Right lobe of liver (tissue), 6 donors: ENCODE measurements around the gene SH3TC1. TPM values are rescaled to one million over a fixed set of nuclear protein-coding genes. Genes with fewer than 3 reads are reported as not detected.

Source experiments
- ATAC-seq, 4 donors: fragments of 200-7000 bp; cut with Tn5 transposase; one replicate each; pipeline ENCODE4 v1.9.1; 2020; ENCODE audit warnings: mild to moderate bottlenecking in 4 of 4, moderate library complexity in 4 of 4
- DNase-seq, 3 donors: peaks; one replicate each; pipeline ENCODE4 v3.0.0-alpha.2; 2020
- H3K27ac ChIP-seq, 3 donors: fragments of 200-600 bp; one replicate each; pipeline ENCODE4 v1.8.0; 2022
- H3K27me3 ChIP-seq, 2 donors: fragments of 200-600 bp; one replicate each; pipeline ENCODE4 v1.8.0; 2022
- H3K36me3 ChIP-seq, 4 donors: fragments of 200-600 bp; sonication (generic) in 1 of 4; one replicate each; pipeline versions ENCODE4 v1.5.1 to v1.8.0; 2017 to 2022; ENCODE audit warnings: control low read depth in 1 of 4
- H3K4me1 ChIP-seq, 4 donors: fragments of 200-600 bp; sonication (generic) in 1 of 4; one replicate each; pipeline versions ENCODE4 v1.5.1 to v1.8.0; 2017 to 2022; ENCODE audit warnings: control low read depth in 1 of 4
- H3K4me3 ChIP-seq, 3 donors: fragments of 200-600 bp; one replicate each; pipeline ENCODE4 v1.8.0; 2022
- H3K9me3 ChIP-seq, 4 donors: fragments of 200-600 bp; sonication (generic) in 1 of 4; one replicate each; pipeline versions ENCODE4 v1.5.1 to v1.8.0; 2017 to 2022; ENCODE audit warnings: control low read depth in 1 of 4
- CTCF ChIP-seq, 4 donors: fragments of 200-600 bp in 3 of 4; fragments of 450-650 bp in 1 of 4; IDR thresholded peaks; one replicate each; pipeline versions ENCODE4 v1.5.1 to v1.8.0; 2016 to 2022; ENCODE audit warnings: antibody characterized with exemption in 4 of 4, mild to moderate bottlenecking in 2 of 4
- POLR2A ChIP-seq: fragments of 450-650 bp; IDR thresholded peaks from one replicate; pipeline ENCODE4 v1.6.1; 2017; ENCODE audit warnings: antibody characterized with exemption, mild to moderate bottlenecking
- WGBS: methylation state at CpG from one replicate; pipeline ENCODE4 v1.1.6; 2018; ENCODE audit warnings: low coverage, low lambda C conversion rate; ENCODE audit not compliant: insufficient coverage; ENCODE audit errors: missing lambda C conversion rate; 5-methylcytosine and 5-hydroxymethylcytosine counted together
- intact Hi-C, 2 donors: fragments of 100-400 bp; cut with DNase I; formaldehyde crosslinking; loops; one replicate each; pipeline versions ENCODE4 v1.11.2 to v1.14.1; 2022
- total RNA-seq, 6 experiments: library from RNA; depleted of rRNA in 2 of 6; stranded (reverse); fragments of >200 nt in 2 of 6; fragmentation: NEBNext Ultra II Directional in 3 of 6; extraction: Animal tissue kit (Norgen Biotek cat#: 25700) in 3 of 6; gene quantifications; one replicate each; pipeline versions ENCODE4 v1.1.0 to v1.2.4, GENCODE V29; 2016 to 2023
- donor health status: DM: no; HTN: yes; CAD: no.
- donor health status: DM: no; HTN: no; CAD: no.
- donor health status: DM: no; HTN: no; CAD: no.
- donor health status: DM: no; HTN: yes; CAD: no.
- donor health status: DM: no; HTN: yes; CAD: no.

SH3TC1 gene
- total RNA-seq, 6 experiments from 2014 or later, result 13.2 to 48.0 (median 24.9) TPM

GRCh38 chr4:8179074-8179473 lies 20.0 kb upstream of the SH3TC1 start:
- Histone ChIP-seq H3K27ac (no peak overlapping the region), H3K4me3 (no peak overlapping the region), H3K27me3 (no peaks in the 10 kb centered on the region), H3K9me3 (no peaks in the 10 kb centered on the region), H3K36me3 (no peaks in the 10 kb centered on the region), H3K4me1 (peaks cover 0 to 15% (median 0%) of the 10 kb centered on the region in 4 donors)
- no peak for TF ChIP-seq CTCF (IDR thresholded peaks at IDR 0.05)
- no peak for TF ChIP-seq POLR2A
- DNase-seq (no peak), ATAC-seq (no peak)
- intact Hi-C loops, result loop anchor here in 1 of 2 donors (10.0 kb wide), 1 partner anchor 226 kb away; no protein-coding TSS in a partner anchor
- WGBS, result 75% methylated on average over 2 of the region's 10 CpGs

- TF ChIP-seq POLR2A, result no peak
- TF ChIP-seq CTCF (IDR thresholded peaks at IDR 0.05), result no peak
- no CpG with 5 or more reads among the region's 9 CpGs for WGBS
- Histone ChIP-seq H3K9me3 (no peaks in the 10 kb centered on the region), H3K4me3 (no peak overlapping the region), H3K27ac (no peak overlapping the region), H3K27me3 (no peaks in the 10 kb centered on the region), H3K4me1 (peaks cover 0 to 15% (median 0%) of the 10 kb centered on the region in 4 donors), H3K36me3 (no peaks in the 10 kb centered on the region)
- intact Hi-C loops, result loop anchor here in 1 of 2 donors (10.0 kb wide), 1 partner anchor 225 kb away; no protein-coding TSS in a partner anchor
- no peak for DNase-seq
- no peak for ATAC-seq
Measured at GRCh38 chr4:8179771-8180170, 19.3 kb upstream of the SH3TC1 start.

GRCh38 chr4:8180310-8181093 lies 18.6 kb upstream of the SH3TC1 start:
- Histone ChIP-seq H3K9me3 (no peaks in the 10 kb centered on the region), H3K4me1 (peaks cover 0 to 15% (median 0%) of the 10 kb centered on the region in 4 donors), H3K4me3 (no peak overlapping the region), H3K27ac (no peak overlapping the region), H3K27me3 (no peaks in the 10 kb centered on the region), H3K36me3 (no peaks in the 10 kb centered on the region)
- intact Hi-C loops, result no loop called here
- no peak for ATAC-seq
- TF ChIP-seq POLR2A (no peak), CTCF (IDR thresholded peaks at IDR 0.05) (no peak)
- WGBS, result 63% methylated on average over 7 of the region's 8 CpGs
- DNase-seq, result no peak

- Histone ChIP-seq H3K36me3 (no peaks in the 10 kb centered on the region), H3K27me3 (no peaks in the 10 kb centered on the region), H3K4me3 (no peak overlapping the region), H3K9me3 (no peaks in the 10 kb centered on the region), H3K27ac (no peak overlapping the region), H3K4me1 (peaks cover 0 to 15% (median 0%) of the 10 kb centered on the region in 4 donors)
- intact Hi-C loops, result no loop called here
- no peak for TF ChIP-seq POLR2A
- no peak for TF ChIP-seq CTCF (IDR thresholded peaks at IDR 0.05)
- WGBS, result 75% methylated on average over 2 of the region's 6 CpGs
- DNase-seq, result no peak
- ATAC-seq, result no peak
Measured at GRCh38 chr4:8181119-8181518, 18.0 kb upstream of the SH3TC1 start.
